IMR-90 (cell line): ENCODE results near the gene ZNF316. TPM values are rescaled to one million over a fixed set of nuclear protein-coding genes. Genes with fewer than 3 reads are reported as not detected.

ENCODE experiments used
- ATAC-seq: fragments of 200-7000 bp; cut with Tn5 transposase; 2 replicates; pipeline ENCODE4 v1.9.1; 2020; ENCODE audit warnings: low read depth, mild to moderate bottlenecking, moderate library complexity
- BruUV-seq: library from RNA; stranded (reverse); fragments of 400-500 nt; replicated peaks from 2 replicates; lab custom pipeline; 2021; lab: Mats Ljungman, UMichigan
- CTCF ChIA-PET: fragments of 300-600 bp; formaldehyde crosslinking; extraction: SDS; loops from one replicate; lab custom pipeline; 2021; ENCODE audit warnings: antibody characterized with exemption; lab: Yijun Ruan, JAX
- POLR2A ChIA-PET: fragments of 300-600 bp; sonication (Branson Sonifier 250); formaldehyde crosslinking; loops from one replicate; lab custom pipeline; 2022; ENCODE audit warnings: antibody characterized with exemption; ENCODE audit not compliant: unreplicated experiment; lab: Charles Lee
- DNase-seq: peaks from one replicate; pipeline ENCODE4 v3.0.0; 2013
- H2AFZ ChIP-seq: replicated peaks from 2 replicates; pipeline ENCODE3; 2013; ENCODE audit warnings: low read length, mild to moderate bottlenecking; ENCODE audit not compliant: poor library complexity
- H2AK5ac ChIP-seq: 2 replicates; pipeline ENCODE4 v1.6.1; 2013; ENCODE audit warnings: low read depth, low read length, inconsistent platforms
- H2AK9ac ChIP-seq: replicated peaks from 2 replicates; pipeline ENCODE3; 2013; ENCODE audit warnings: mild to moderate bottlenecking, low read depth, low read length, moderate library complexity; ENCODE audit not compliant: poor library complexity
- H2BK120ac ChIP-seq: 2 replicates; pipeline ENCODE4 v1.6.1; 2013; ENCODE audit warnings: low read depth, low read length, inconsistent platforms
- H2BK15ac ChIP-seq: 3 replicates; pipeline ENCODE4 v1.6.1; 2013; ENCODE audit warnings: low read depth, low read length, inconsistent platforms
- H2BK20ac ChIP-seq: 2 replicates; pipeline ENCODE4 v1.6.1; 2013; ENCODE audit warnings: low read depth, mild to moderate bottlenecking, inconsistent platforms, low read length, moderate library complexity
- H2BK5ac ChIP-seq: 2 replicates; pipeline ENCODE4 v1.6.1; 2013; ENCODE audit warnings: mild to moderate bottlenecking, low read depth, low read length, inconsistent platforms; ENCODE audit not compliant: poor library complexity, severe bottlenecking
- H3K14ac ChIP-seq: replicated peaks from 2 replicates; pipeline ENCODE4 v1.6.1; 2013; ENCODE audit warnings: low read depth, low read length, inconsistent platforms
- H3K18ac ChIP-seq: 2 replicates; pipeline ENCODE4 v1.6.1; 2013; ENCODE audit warnings: low read depth, low read length, control low read depth
- H3K23ac ChIP-seq: 2 replicates; pipeline ENCODE4 v1.6.1; 2013; ENCODE audit warnings: low read depth, low read length, inconsistent platforms
- H3K27ac ChIP-seq: 2 replicates; pipeline ENCODE4 v1.5.1; 2013; ENCODE audit warnings: mild to moderate bottlenecking, control low read depth, low read length; ENCODE audit not compliant: insufficient read depth
- H3K27me3 ChIP-seq: 2 replicates; pipeline ENCODE4 v1.6.1; 2013; ENCODE audit warnings: low read length; ENCODE audit not compliant: control insufficient read depth, insufficient read depth
- H3K36me3 ChIP-seq: 2 replicates; pipeline ENCODE4 v1.6.1; 2013; ENCODE audit warnings: low read length, mixed read lengths; ENCODE audit not compliant: control insufficient read depth, insufficient read depth
- H3K4ac ChIP-seq: 2 replicates; pipeline ENCODE4 v1.6.1; 2013; ENCODE audit warnings: low read depth, low read length, inconsistent platforms
- H3K4me1 ChIP-seq: 2 replicates; pipeline ENCODE4 v1.6.1; 2013; ENCODE audit warnings: low read length, mixed read lengths; ENCODE audit not compliant: control insufficient read depth, insufficient read depth
- H3K4me2 ChIP-seq: 2 replicates; pipeline ENCODE4 v1.6.1; 2013; ENCODE audit warnings: low read depth, mild to moderate bottlenecking, control low read depth, low read length, moderate library complexity
- H3K4me3 ChIP-seq: 2 replicates; pipeline ENCODE4 v1.5.1; 2013; ENCODE audit warnings: low read depth, mild to moderate bottlenecking, control low read depth, low read length, moderate library complexity; ENCODE audit not compliant: insufficient read depth
- H3K56ac ChIP-seq: 2 replicates; pipeline ENCODE4 v1.6.1; 2013; ENCODE audit warnings: low read length, inconsistent platforms; ENCODE audit not compliant: insufficient read depth; ENCODE audit errors: extremely low read depth
- H3K79me1 ChIP-seq, 2 experiments: 2 replicates each; pipeline ENCODE4 v1.6.1; 2013; ENCODE audit warnings: low read length in 2 of 2, inconsistent platforms in 1 of 2, low read depth in 1 of 2
- H3K9ac ChIP-seq: 2 replicates; pipeline ENCODE4 v1.6.1; 2013; ENCODE audit warnings: low read depth, low read length, control low read depth
- H3K9me1 ChIP-seq: 2 replicates; pipeline ENCODE4 v1.6.1; 2013; ENCODE audit warnings: low read length, inconsistent platforms; ENCODE audit not compliant: insufficient read depth
- H3K9me3 ChIP-seq: 2 replicates; pipeline ENCODE4 v1.6.1; 2013; ENCODE audit warnings: low read length; ENCODE audit not compliant: control insufficient read depth, insufficient read depth
- H4K20me1 ChIP-seq: 2 replicates; pipeline ENCODE4 v1.6.1; 2013; ENCODE audit warnings: low read length, inconsistent platforms; ENCODE audit not compliant: insufficient read depth
- H4K5ac ChIP-seq: 2 replicates; pipeline ENCODE4 v1.6.1; 2013; ENCODE audit warnings: mild to moderate bottlenecking, low read depth, low read length, control low read depth
- H4K8ac ChIP-seq, 2 experiments: 2 replicates each; pipeline ENCODE4 v1.6.1; 2013; ENCODE audit warnings: low read depth in 2 of 2, low read length in 2 of 2, control low read depth in 1 of 2, inconsistent platforms in 1 of 2
- H4K91ac ChIP-seq: 2 replicates; pipeline ENCODE4 v1.6.1; 2013; ENCODE audit warnings: low read depth, low read length, inconsistent platforms; ENCODE audit not compliant: insufficient read depth
- CHD1 ChIP-seq: IDR thresholded peaks from 2 replicates; pipeline ENCODE4 v1.6.1; 2012; ENCODE audit warnings: low read depth, low read length, improper control_type of control experiment
- FOS ChIP-seq: fragments of 150-350 bp; IDR thresholded peaks from 2 replicates; pipeline ENCODE4 v1.6.1; 2016; ENCODE audit warnings: low read depth, low read length
- MAZ ChIP-seq: IDR thresholded peaks from 2 replicates; pipeline ENCODE4 v1.6.1; 2012; ENCODE audit warnings: low read depth, mild to moderate bottlenecking, low read length, improper control_type of control experiment, moderate library complexity, borderline replicate concordance
- MXI1 ChIP-seq: IDR thresholded peaks from 2 replicates; pipeline ENCODE4 v1.6.1; 2012; ENCODE audit warnings: low read depth, mild to moderate bottlenecking, low read length, moderate library complexity, borderline replicate concordance
- NFE2L2 ChIP-seq: fragments of 150-350 bp; IDR thresholded peaks from 2 replicates; pipeline ENCODE4 v1.6.1; 2016; ENCODE audit warnings: low read depth, mild to moderate bottlenecking, low read length
- POLR2A ChIP-seq: IDR thresholded peaks from 2 replicates; pipeline ENCODE4 v1.6.1; 2012; ENCODE audit warnings: mild to moderate bottlenecking, low read depth, low read length
- RAD21 ChIP-seq: IDR thresholded peaks from 2 replicates; pipeline ENCODE4 v1.6.1; 2012; ENCODE audit warnings: low read length, improper control_type of control experiment
- RCOR1 ChIP-seq: IDR thresholded peaks from 2 replicates; pipeline ENCODE4 v1.6.1; 2012; ENCODE audit warnings: mild to moderate bottlenecking, low read length, improper control_type of control experiment; ENCODE audit not compliant: insufficient replicate concordance
- SMC3 ChIP-seq: fragments of 150-350 bp; IDR thresholded peaks from 2 replicates; pipeline ENCODE4 v1.6.1; 2016; ENCODE audit warnings: low read depth, mild to moderate bottlenecking, antibody characterized with exemption, low read length, moderate library complexity
- WGBS, 2 experiments: methylation state at CpG; one replicate each; pipeline versions ENCODE4 v1.1.5 to v1.1.7; 2013; ENCODE audit warnings: missing lambda C conversion rate in 2 of 2; ENCODE audit not compliant: insufficient read length in 1 of 2; ENCODE audit errors: extremely low coverage in 2 of 2; 5-methylcytosine and 5-hydroxymethylcytosine counted together
- dilution Hi-C: fragments of 300-500 bp; cut with HindIII; formaldehyde crosslinking; loops from one replicate; pipeline ENCODE4 v1.14.3; 2018; ENCODE audit warnings: low sequenced_read_pairs; ENCODE audit not compliant: unreplicated experiment
- in situ Hi-C: fragments of 300-500 bp; cut with MboI; formaldehyde crosslinking; loops from 3 replicates; pipeline ENCODE4 v1.14.3; 2019; ENCODE audit warnings: low sequenced_read_pairs, inconsistent platforms, mixed read lengths
- intact Hi-C: fragments of 100-400 bp; cut with micrococcal nuclease; formaldehyde crosslinking; loops from 2 replicates; pipeline ENCODE4 v1.10.0; 2022
- polyA plus RNA-seq, 3 experiments: library from polyadenylated mRNA; depleted of rRNA; stranded (reverse); fragments of >200 nt; gene quantifications; 2 replicates each; pipeline ENCODE4 v1.2.3, GENCODE V29; 2012; ENCODE audit warnings: low replicate concordance in 1 of 3
- total RNA-seq: library from RNA; depleted of rRNA; stranded (reverse); fragments of >200 nt; gene quantifications from 2 replicates; pipeline ENCODE4 v1.2.3, GENCODE V29; 2012
- TF ChIP-seq, protein P1 (sequence below): conservative IDR thresholded peaks from 2 replicates; pipeline ENCODE4 v1.5.1; 2012; ENCODE audit warnings: mild to moderate bottlenecking, low read depth, low read length, improper control_type of control experiment
- TF ChIP-seq, protein P2 (sequence below): fragments of 150-350 bp; IDR thresholded peaks from 2 replicates; pipeline ENCODE4 v1.6.1; 2017; ENCODE audit warnings: mild to moderate bottlenecking, antibody characterized with exemption, low read length, low read depth
- TF ChIP-seq, protein P3 (sequence below): fragments of 150-350 bp; IDR thresholded peaks from 2 replicates; pipeline ENCODE4 v1.6.1; 2016; ENCODE audit warnings: low read depth, mild to moderate bottlenecking, low read length, moderate library complexity, borderline replicate concordance

Gene ZNF316
- total and polyA plus RNA-seq, 2 of the 4 experiments (the other 2 are of a cell fraction): 3.2 to 7.2 TPM

DNA sequence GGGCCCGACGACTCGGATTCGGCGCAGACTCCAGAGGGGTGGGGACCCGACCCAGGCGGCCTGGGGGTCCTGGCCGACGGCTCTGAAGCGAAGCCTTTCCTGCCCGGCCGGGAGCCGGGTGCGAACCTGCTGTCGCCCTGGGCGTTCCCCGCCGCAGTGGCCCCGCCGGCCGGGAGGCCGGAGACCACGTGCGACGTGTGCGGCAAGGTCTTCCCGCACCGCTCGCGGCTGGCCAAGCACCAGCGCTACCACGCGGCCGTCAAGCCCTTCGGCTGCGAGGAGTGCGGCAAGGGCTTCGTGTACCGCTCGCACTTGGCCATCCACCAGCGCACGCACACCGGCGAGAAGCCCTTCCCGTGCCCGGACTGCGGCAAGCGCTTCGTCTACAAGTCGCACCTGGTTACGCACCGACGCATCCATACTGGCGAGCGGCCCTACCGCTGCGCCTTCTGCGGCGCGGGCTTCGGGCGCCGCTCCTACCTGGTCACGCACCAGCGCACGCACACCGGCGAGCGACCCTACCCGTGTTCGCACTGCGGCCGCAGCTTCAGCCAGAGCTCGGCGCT, 15.4 kb downstream of the ZNF316 start:
- no peak overlapping the region for H4K5ac ChIP-seq
- no peak overlapping the region for H3K14ac ChIP-seq
- 98% methylated on average over 40 of the region's 75 CpGs; no CpG with 5 or more reads in 1 of the 2 experiments for WGBS, 2 experiments
- no peak overlapping the region for H2AK9ac ChIP-seq
- H4K8ac ChIP-seq: no peak overlapping the region
- no peak overlapping the region for H3K27ac ChIP-seq
- H3K4me3 ChIP-seq: no peak overlapping the region
- peaks cover 40% of the 10 kb centered on the region for H3K9me3 ChIP-seq
- no peak for DNase-seq
- H3K27me3 ChIP-seq: no peaks in the 10 kb centered on the region
- H3K23ac ChIP-seq: no peak overlapping the region
- H3K4me1 ChIP-seq: no peaks in the 10 kb centered on the region
- H3K4ac ChIP-seq: no peak overlapping the region
- no peak overlapping the region for H3K9ac ChIP-seq
- H2BK15ac ChIP-seq: no peak overlapping the region
- H4K91ac ChIP-seq: no peak overlapping the region
- peaks cover 81% of the 10 kb centered on the region for H3K36me3 ChIP-seq
- no peak overlapping the region for H2BK120ac ChIP-seq
- no peak overlapping the region for H2AK5ac ChIP-seq
- intact Hi-C loops (no loop called here), in situ Hi-C loops (no loop called here), dilution Hi-C loops (no loop called here)
- no peak overlapping the region for H3K56ac ChIP-seq
- CTCF ChIA-PET: no interaction called here
- H3K4me2 ChIP-seq: no peak overlapping the region
- no peak overlapping the region for H3K18ac ChIP-seq
- H2BK20ac ChIP-seq: no peak overlapping the region
- no peaks in the 10 kb centered on the region for H3K9me1 ChIP-seq
- POLR2A ChIA-PET: no interaction called here
- no peak for ATAC-seq
- H2AFZ ChIP-seq: no peak overlapping the region
- H3K79me1 ChIP-seq: peaks cover 0 to 13% of the 10 kb centered on the region in 2 experiments; a peak in 1 of 4 replicates
- no peak overlapping the region for H2BK5ac ChIP-seq
- no peak for TF ChIP-seq MXI1
- no peak for TF ChIP-seq RAD21
- TF ChIP-seq, protein P1, sequence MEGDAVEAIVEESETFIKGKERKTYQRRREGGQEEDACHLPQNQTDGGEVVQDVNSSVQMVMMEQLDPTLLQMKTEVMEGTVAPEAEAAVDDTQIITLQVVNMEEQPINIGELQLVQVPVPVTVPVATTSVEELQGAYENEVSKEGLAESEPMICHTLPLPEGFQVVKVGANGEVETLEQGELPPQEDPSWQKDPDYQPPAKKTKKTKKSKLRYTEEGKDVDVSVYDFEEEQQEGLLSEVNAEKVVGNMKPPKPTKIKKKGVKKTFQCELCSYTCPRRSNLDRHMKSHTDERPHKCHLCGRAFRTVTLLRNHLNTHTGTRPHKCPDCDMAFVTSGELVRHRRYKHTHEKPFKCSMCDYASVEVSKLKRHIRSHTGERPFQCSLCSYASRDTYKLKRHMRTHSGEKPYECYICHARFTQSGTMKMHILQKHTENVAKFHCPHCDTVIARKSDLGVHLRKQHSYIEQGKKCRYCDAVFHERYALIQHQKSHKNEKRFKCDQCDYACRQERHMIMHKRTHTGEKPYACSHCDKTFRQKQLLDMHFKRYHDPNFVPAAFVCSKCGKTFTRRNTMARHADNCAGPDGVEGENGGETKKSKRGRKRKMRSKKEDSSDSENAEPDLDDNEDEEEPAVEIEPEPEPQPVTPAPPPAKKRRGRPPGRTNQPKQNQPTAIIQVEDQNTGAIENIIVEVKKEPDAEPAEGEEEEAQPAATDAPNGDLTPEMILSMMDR: no peak
- TF ChIP-seq MAZ: no peak
- no peak for TF ChIP-seq RCOR1
- TF ChIP-seq FOS: no peak
- TF ChIP-seq, protein P2, sequence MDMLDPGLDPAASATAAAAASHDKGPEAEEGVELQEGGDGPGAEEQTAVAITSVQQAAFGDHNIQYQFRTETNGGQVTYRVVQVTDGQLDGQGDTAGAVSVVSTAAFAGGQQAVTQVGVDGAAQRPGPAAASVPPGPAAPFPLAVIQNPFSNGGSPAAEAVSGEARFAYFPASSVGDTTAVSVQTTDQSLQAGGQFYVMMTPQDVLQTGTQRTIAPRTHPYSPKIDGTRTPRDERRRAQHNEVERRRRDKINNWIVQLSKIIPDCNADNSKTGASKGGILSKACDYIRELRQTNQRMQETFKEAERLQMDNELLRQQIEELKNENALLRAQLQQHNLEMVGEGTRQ: no peak
- no peak for TF ChIP-seq SMC3
- no peak for TF ChIP-seq POLR2A
- no peak for TF ChIP-seq NFE2L2
- no peak for TF ChIP-seq CHD1
- TF ChIP-seq, protein P3, sequence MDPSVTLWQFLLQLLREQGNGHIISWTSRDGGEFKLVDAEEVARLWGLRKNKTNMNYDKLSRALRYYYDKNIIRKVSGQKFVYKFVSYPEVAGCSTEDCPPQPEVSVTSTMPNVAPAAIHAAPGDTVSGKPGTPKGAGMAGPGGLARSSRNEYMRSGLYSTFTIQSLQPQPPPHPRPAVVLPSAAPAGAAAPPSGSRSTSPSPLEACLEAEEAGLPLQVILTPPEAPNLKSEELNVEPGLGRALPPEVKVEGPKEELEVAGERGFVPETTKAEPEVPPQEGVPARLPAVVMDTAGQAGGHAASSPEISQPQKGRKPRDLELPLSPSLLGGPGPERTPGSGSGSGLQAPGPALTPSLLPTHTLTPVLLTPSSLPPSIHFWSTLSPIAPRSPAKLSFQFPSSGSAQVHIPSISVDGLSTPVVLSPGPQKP: no peak
- no TSS peak for BruUV-seq
- H4K20me1 ChIP-seq: peaks cover under 1% of the 10 kb centered on the region; the same call in 1 of the 2 replicates
